Fibroblast of pulmonary artery (primary cell): ENCODE data around the gene LAIR2.

Experiments used
- DNase-seq: peaks from one replicate; pipeline ENCODE4 v3.0.0-alpha.2; 2010; ENCODE audit warnings: low read depth
- H3K4me3 ChIP-seq: replicated peaks from 2 replicates; pipeline ENCODE4 v1.5.1; 2011; ENCODE audit warnings: low read depth, mild to moderate bottlenecking, control low read depth, low read length, moderate library complexity
- TF ChIP-seq, protein P1 (sequence below): IDR thresholded peaks from 2 replicates; pipeline ENCODE4 v1.5.1; 2011; ENCODE audit warnings: mild to moderate bottlenecking, control low read depth, low read length, inconsistent platforms; ENCODE audit errors: missing control alignments

LAIR2 gene

GRCh38 chr19:54532528-54532927 lies 29.9 kb downstream of the LAIR2 start:
- H3K4me3 ChIP-seq: no peak overlapping the region
- DNase-seq: no peak
- TF ChIP-seq, protein P1, sequence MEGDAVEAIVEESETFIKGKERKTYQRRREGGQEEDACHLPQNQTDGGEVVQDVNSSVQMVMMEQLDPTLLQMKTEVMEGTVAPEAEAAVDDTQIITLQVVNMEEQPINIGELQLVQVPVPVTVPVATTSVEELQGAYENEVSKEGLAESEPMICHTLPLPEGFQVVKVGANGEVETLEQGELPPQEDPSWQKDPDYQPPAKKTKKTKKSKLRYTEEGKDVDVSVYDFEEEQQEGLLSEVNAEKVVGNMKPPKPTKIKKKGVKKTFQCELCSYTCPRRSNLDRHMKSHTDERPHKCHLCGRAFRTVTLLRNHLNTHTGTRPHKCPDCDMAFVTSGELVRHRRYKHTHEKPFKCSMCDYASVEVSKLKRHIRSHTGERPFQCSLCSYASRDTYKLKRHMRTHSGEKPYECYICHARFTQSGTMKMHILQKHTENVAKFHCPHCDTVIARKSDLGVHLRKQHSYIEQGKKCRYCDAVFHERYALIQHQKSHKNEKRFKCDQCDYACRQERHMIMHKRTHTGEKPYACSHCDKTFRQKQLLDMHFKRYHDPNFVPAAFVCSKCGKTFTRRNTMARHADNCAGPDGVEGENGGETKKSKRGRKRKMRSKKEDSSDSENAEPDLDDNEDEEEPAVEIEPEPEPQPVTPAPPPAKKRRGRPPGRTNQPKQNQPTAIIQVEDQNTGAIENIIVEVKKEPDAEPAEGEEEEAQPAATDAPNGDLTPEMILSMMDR: no peak

DNA sequence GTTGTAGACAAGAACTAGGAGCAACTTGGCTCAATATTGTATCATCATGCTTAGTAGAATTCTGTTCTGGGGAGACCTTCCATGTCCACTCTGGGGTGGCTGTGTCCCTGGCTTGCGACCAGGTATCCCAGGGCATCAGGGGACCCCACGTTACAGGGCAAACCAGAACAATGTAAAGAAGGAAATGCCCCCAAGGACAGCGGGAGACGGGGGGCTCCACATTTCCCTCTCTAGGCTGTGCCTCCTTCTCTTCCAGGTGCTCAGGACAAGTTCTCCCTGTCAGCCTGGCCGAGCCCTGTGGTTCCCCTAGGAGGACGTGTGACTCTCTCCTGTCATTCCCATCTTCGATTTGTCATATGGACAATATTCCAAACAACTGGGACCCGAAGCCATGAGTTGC lies 30.8 kb downstream of the LAIR2 start:
- no peak for DNase-seq
- no peak overlapping the region for H3K4me3 ChIP-seq
- TF ChIP-seq, protein P1: no peak

DNA sequence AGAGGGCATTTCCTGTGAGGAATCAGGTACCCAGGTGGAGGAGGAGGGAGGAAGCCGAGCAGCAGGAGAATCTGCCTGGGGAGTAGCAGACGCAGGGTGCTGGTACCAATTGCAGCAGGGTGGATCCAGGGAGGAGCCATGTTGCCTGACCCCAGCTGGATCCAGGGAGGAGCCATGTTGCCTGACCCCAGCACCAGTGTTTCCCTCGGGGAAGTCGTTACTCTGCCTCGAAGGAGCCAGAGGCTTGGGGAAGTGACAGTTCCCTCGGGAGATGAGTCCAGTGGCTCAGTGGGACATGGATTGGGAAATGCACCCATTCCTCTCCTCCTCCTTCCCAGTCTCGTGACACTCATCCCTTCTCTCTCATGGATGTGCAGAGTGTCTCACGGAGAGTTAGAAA lies 31.5 kb downstream of the LAIR2 start:
- H3K4me3 ChIP-seq: no peak overlapping the region
- DNase-seq: no peak
- TF ChIP-seq, protein P1: no peak

GRCh38 chr19:54535601-54536000 lies 33.0 kb downstream of the LAIR2 start:
- H3K4me3 ChIP-seq: no peak overlapping the region
- TF ChIP-seq, protein P1: no peak
- DNase-seq: no peak

DNA sequence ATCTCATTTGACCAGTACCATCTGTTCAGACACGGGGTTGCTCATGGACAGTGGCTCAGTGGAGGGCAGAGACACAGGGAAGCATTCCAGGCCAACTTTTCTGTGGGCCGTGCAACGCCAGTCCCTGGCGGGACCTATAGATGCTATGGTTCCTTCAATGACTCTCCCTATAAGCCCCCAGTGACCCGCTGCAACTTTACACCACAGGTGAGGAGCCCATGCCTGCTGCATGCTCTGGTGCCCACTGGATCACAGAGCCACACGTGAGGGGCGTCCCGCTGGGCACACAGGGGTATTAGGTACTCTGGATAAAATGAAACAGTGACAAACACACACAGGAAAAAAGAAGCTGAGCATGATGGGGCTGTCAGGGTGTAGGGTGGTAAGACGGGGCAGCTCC lies 34.3 kb downstream of the LAIR2 start:
- TF ChIP-seq, protein P1: no peak
- no peak overlapping the region for H3K4me3 ChIP-seq
- DNase-seq: no peak

GRCh38 chr19:54541712-54542111 lies 39.1 kb downstream of the LAIR2 start:
- TF ChIP-seq, protein P1: no peak
- DNase-seq: no peak
- no peak overlapping the region for H3K4me3 ChIP-seq

GRCh38 chr19:54548806-54549205 lies 46.2 kb downstream of the LAIR2 start:
- no peak for DNase-seq
- TF ChIP-seq, protein P1: no peak
- no peak overlapping the region for H3K4me3 ChIP-seq
